Stimulated activated CD4-positive, alpha-beta T cell treated with anti-CD3 and anti-CD28 coated beads, Interleukin-12 subunit alpha, Interleukin-12 subunit beta, amount 100 ng/mL, for 24 hours (primary cell): ENCODE measurements around the gene MST1.

ENCODE experiments used
- DNase-seq, 2 experiments: peaks; one replicate each; pipeline ENCODE4 v3.0.0-alpha.2; 2020; ENCODE audit warnings: low read depth in 2 of 2

MST1 gene

DNA sequence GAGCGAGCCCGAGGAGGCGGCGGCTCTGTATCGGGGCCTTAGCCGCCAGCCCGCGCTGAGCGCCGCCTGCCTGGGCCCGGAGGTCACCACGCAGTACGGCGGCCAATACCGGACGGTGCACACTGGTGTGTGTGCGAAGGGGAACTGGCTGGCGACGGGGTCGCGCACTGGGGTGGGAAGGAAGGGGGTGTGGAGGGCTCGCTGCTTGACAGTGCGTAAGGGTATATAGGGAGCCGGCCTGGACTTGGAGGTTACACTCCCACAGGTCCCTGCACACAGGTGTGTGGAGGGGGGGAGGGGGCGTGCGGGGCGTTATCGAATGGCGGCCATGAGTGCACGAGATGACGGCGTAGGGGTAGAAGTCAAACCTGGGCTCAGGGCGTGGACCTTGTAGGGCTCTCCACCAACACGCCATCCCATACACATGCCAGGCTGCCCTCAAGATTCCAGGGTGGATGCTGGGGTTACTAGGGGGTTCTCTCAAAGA is 14.7 kb downstream of the MST1 start:
- DNase-seq, result no peak

DNA sequence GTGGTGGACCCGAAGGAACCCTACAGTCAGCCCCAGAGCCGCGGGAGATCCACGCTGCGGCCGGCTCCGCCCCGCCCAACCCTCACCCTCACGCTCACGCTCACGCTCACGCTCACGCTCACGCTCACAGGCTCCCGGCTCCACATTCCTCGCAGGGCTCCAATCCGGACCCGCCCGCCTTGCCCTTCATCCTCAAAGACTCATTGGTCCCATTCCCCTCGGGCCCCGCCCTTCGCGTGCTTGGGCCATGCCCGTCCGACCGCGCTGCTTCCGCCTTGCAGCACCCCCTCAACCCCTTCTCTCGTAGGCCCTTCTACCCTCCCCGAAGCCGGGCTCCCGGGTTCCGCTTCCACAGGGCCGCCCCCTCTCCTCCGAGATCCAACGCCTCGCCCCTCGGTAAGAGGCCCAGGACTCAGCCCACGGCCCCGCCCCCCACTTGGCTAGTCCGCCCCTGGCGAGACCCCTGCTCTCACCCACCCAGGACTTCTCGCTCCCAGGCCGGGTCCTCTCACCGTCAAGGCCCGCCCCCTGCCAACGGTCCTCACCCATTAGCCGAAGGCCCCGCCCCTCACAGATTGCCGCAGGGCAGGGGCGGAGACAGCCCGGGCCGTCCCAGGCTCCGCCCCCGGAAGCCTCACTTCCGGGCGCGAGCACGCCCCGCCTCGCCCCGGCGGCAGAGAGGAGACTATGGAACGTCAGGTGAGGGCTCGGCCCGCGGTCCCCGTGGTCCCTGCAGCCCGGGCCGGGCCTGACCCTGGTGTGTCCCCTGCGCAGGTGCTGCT is 15.4 kb downstream of the MST1 start, which contains the start of gene APEH:
TSS of gene APEH (plus strand) at position 637 of the 782 bp plus-strand sequence. CDS start at position 688, 51 bp downstream.
- DNase-seq, result peak; percentile 96 to 98

- DNase-seq, result peak in 1 of 2 experiments; percentile 30
Measured at GRCh38 chr3:49673121-49673714, 16.1 kb downstream of the MST1 start.

- peak in 1 of 2 experiments; percentile 66 for DNase-seq
Measured at GRCh38 chr3:49671291-49672288, 17.7 kb downstream of the MST1 start.

GRCh38 chr3:49670940-49671290 is 18.4 kb downstream of the MST1 start:
- DNase-seq, result no peak

GRCh38 chr3:49669352-49669751 is 19.9 kb downstream of the MST1 start:
- no peak for DNase-seq

DNA sequence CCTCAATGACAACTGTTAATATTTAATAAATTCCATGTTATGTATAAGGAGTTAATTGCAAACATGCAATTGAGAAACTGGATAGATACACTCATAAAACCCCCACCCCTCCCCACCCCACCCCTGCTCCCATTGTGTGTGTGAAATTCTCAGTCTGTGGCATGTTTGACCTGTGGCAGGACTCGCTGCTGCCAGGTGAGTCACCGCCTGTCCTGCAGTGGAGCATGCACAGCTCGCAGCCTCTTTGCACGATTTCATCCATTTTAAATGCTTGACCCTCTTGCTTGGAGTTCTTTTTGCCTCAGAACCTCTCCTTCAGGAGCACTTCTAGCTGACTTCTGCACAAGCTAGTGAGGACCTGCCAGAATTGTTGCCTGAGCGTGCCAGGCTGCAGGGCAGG is 20.4 kb downstream of the MST1 start:
- no peak for DNase-seq

DNA sequence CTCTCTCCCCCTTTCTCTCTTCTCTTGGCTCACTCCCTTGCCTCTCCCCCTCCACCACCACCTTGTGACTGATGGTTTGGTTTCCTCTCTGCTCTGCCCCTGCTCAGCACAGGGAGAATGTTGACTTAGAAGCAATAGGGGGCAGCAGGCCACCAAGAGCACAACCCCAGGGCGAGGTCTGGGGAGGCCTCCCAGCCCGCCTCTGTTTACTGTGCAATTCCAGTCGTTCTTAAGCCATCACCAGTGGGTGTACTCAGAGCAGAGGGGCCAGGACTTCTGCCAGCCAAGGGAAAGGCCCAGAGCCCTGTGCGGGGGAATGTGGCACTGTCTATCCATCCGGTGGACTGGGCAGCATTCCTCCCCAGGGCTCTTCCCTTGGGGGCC is 20.9 kb downstream of the MST1 start:
- DNase-seq, result no peak

- no peak for DNase-seq
Measured at GRCh38 chr3:49667701-49668413, 21.4 kb downstream of the MST1 start.

- DNase-seq, result no peak
Measured at GRCh38 chr3:49666592-49666991, 22.7 kb downstream of the MST1 start.

GRCh38 chr3:49665822-49666519 is 23.3 kb downstream of the MST1 start:
- no peak for DNase-seq

DNA sequence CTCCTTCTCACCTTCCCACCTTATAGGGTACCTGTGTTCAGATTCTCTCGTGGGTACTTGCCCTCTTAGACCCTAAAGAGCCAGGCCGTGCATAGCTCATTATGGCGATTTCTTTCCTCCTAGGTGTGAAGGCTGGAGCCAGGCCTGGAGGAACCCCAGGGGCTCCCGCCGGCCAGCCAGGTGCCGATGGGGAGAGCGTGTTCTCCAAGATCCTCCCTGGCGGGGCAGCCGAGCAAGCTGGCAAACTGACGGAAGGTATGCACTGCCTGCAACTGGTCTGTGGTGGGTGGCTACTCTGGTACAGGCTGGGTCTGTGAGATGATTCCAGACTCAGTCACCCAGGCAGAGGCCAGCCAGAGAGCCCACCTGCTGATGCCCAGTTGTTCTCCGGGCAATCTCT is 25.0 kb downstream of the MST1 start:
- DNase-seq, result no peak

DNA sequence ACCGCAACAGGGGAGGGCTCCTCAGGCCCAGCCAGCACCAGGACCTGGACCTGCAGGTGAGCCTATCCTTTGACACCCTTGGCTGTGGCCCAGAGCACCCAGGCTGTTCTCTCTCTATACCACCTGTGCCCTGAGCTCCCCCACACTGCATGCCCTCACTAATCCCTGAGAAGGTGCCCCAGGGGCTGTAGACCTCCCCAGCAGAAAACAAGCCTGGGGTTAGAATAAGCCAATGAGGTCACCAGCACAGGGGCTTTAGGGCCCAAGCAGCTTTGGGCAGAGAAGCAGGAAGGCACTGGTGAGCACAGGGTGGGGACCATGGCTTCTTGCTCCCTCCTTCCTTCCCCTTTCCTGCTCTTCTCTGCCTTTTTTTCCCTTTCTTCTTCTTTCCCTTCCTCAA is 25.4 kb downstream of the MST1 start:
- no peak for DNase-seq

DNA sequence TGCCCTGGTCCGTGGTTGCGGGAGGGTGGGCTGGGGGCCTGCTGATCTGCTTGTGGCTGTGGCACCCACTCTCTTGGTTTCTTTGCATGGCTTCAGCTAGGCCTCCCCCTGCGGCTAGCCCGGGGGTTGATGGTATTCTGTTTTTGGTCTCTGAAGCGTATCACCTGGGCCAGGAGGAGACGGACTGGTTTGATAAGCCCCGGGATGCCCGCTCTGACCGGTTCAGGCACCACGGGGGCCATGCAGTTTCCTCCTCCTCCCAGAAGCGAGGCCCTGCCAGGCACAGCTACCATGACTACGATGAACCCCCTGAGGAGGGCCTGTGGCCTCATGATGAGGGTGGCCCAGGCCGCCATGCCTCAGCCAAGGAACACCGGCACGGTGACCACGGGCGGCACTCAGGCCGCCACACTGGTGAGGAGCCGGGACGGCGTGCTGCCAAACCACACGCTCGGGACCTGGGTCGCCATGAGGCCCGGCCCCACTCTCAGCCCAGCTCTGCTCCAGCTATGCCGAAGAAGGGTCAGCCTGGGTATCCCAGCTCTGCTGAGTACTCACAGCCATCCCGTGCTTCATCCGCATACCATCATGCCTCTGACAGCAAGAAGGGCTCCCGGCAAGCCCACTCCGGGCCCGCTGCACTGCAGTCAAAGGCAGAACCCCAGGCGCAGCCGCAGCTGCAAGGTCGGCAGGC is 26.4 kb downstream of the MST1 start:
- DNase-seq, result no peak

DNA sequence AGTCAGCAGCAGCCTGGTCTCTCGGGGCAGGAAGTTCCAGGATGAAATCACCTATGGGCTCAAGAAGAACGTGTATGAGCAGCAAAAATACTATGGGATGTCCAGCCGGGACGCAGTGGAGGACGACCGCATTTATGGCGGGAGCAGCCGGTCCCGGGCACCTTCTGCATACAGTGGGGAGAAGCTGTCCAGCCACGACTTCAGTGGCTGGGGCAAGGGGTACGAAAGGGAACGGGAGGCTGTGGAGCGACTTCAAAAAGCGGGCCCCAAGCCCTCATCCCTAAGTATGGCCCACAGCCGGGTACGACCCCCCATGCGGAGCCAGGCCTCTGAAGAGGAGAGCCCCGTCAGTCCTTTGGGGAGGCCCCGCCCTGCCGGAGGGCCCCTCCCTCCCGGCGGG is 27.3 kb downstream of the MST1 start:
- DNase-seq, result no peak

- DNase-seq, result no peak
Measured at GRCh38 chr3:49661281-49661680, 28.0 kb downstream of the MST1 start.

GRCh38 chr3:49659756-49660155 is 29.5 kb downstream of the MST1 start:
- DNase-seq, result no peak

- DNase-seq, result no peak
Measured at GRCh38 chr3:49658711-49659110, 30.6 kb downstream of the MST1 start.

- DNase-seq, result no peak
Measured at GRCh38 chr3:49657208-49657915, 31.9 kb downstream of the MST1 start.
